ENCODE results near the gene FOSB.
A peak's percentile ranks its signal among the peaks of the same experiment; 100 is the strongest.

Gene FOSB

GRCh38 chr19:45494261-45494916 lies 26.6 kb downstream of the FOSB start:
- TF ChIP-seq, protein P1, sequence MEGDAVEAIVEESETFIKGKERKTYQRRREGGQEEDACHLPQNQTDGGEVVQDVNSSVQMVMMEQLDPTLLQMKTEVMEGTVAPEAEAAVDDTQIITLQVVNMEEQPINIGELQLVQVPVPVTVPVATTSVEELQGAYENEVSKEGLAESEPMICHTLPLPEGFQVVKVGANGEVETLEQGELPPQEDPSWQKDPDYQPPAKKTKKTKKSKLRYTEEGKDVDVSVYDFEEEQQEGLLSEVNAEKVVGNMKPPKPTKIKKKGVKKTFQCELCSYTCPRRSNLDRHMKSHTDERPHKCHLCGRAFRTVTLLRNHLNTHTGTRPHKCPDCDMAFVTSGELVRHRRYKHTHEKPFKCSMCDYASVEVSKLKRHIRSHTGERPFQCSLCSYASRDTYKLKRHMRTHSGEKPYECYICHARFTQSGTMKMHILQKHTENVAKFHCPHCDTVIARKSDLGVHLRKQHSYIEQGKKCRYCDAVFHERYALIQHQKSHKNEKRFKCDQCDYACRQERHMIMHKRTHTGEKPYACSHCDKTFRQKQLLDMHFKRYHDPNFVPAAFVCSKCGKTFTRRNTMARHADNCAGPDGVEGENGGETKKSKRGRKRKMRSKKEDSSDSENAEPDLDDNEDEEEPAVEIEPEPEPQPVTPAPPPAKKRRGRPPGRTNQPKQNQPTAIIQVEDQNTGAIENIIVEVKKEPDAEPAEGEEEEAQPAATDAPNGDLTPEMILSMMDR (IDR thresholded peaks at IDR 0.05; ENCODE audit: low read depth, low read length, missing control alignments), result no peak
- DNase-seq (ENCODE audit: low read depth), result no peak
- H3K4me3 ChIP-seq (ENCODE audit: low read depth, low read length), result no peak overlapping the region

- TF ChIP-seq, protein P1 (IDR thresholded peaks at IDR 0.05; ENCODE audit: low read depth, low read length, missing control alignments), result no peak
- no peak overlapping the region for H3K4me3 ChIP-seq (ENCODE audit: low read depth, low read length)
- DNase-seq (ENCODE audit: low read depth), result no peak
Measured at GRCh38 chr19:45495178-45495577, 27.4 kb downstream of the FOSB start.

GRCh38 chr19:45496349-45496953 lies 28.7 kb downstream of the FOSB start:
- TF ChIP-seq, protein P1 (IDR thresholded peaks at IDR 0.05; ENCODE audit: low read depth, low read length, missing control alignments), result no peak
- peak overlapping the region; percentile 55 for H3K4me3 ChIP-seq (ENCODE audit: low read depth, low read length)
- no peak for DNase-seq (ENCODE audit: low read depth)

DNA sequence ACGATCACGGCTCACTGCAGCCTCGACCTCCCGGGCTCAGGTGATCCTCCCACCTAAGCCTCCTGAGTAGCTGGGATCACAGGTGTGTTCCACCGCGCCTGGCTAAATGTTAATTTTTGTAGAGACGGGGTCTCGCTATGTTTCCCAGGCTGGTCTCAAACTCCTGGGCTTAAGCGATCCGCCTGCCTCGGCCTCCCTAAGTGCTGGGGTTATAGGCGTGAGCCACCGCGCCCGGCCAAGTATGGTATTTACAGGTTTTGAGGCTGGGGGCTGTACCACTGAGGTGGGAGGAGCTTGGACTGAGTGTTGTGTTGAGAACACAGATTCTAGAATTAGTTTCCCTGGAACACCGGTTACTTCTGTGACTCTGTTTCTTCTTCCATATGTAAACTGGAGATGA lies 30.0 kb downstream of the FOSB start:
- no peak overlapping the region for H3K4me3 ChIP-seq (ENCODE audit: low read depth, low read length)
- DNase-seq (ENCODE audit: low read depth), result no peak
- TF ChIP-seq, protein P1 (IDR thresholded peaks at IDR 0.05; ENCODE audit: low read depth, low read length, missing control alignments), result no peak

DNA sequence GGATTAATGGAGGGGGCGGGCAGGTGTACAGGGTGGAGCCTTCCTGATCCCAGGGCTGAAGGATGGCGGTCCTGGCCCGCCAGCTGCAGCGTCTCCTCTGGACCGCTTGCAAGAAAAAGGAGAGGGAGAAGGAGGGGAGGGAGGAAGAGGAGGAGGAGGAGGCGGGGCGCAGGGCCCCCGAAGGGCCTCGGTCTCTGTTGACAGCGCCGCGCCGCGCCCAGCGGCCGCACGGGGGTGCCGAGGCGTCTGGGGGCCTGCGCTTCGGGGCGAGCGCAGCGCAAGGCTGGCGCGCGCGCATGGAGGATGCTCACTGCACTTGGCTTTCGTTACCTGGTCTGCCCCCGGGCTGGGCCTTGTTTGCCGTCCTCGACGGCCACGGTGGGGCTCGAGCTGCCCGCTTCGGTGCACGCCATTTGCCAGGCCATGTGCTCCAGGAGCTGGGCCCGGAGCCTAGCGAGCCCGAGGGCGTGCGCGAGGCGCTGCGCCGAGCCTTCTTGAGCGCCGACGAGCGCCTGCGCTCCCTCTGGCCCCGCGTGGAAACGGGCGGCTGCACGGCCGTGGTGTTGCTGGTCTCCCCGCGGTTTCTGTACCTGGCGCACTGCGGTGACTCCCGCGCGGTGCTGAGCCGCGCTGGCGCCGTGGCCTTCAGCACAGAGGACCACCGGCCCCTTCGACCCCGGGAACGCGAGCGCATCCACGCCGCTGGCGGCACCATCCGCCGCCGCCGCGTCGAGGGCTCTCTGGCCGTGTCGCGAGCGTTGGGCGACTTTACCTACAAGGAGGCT lies 30.8 kb downstream of the FOSB start, which contains the start of gene PPM1N:
Gene PPM1N, plus strand, starts transcription at position 33 of the 785 bp plus-strand sequence. Its CDS starts 30 bp downstream, at position 63.
- peak within 1 kb of the TSS; percentile 52 for H3K4me3 ChIP-seq (ENCODE audit: low read depth, low read length)
- TF ChIP-seq, protein P1 (IDR thresholded peaks at IDR 0.05; ENCODE audit: low read depth, low read length, missing control alignments), result peak; percentile 40
- DNase-seq (ENCODE audit: low read depth), result no peak

- DNase-seq (ENCODE audit: low read depth), result no peak
- no peak overlapping the region; the same call in 1 of the 2 replicates for H3K4me3 ChIP-seq (ENCODE audit: low read depth, low read length)
- TF ChIP-seq, protein P1 (IDR thresholded peaks at IDR 0.05; ENCODE audit: low read depth, low read length, missing control alignments), result no peak
Measured at GRCh38 chr19:45499196-45500180, 31.7 kb downstream of the FOSB start.

Measured in GM12864 (cell line).